SU-DHL-6 (cell line): Measurements from ENCODE around the gene MAP3K12.

Experiments used
- H2AFZ ChIP-seq: fragments of 200-600 bp; sonication (generic); 2 replicates; pipeline ENCODE4 v1.6.1; 2014; ENCODE audit warnings: low read depth, mild to moderate bottlenecking, moderate library complexity, mixed read lengths, antibody characterized with exemption, low read length; ENCODE audit not compliant: severe bottlenecking
- H3F3A ChIP-seq: fragments of 200-600 bp; shearing (Covaris generic); 2 replicates; pipeline ENCODE4 v1.6.0; 2016; ENCODE audit warnings: antibody characterized with exemption, mild to moderate bottlenecking; ENCODE audit not compliant: insufficient read depth
- H3K27ac ChIP-seq: fragments of 200-600 bp; sonication (generic); 2 replicates; pipeline ENCODE4 v1.5.1; 2016; ENCODE audit warnings: low read depth, mild to moderate bottlenecking, low read length, moderate library complexity, mixed read lengths
- H3K27me3 ChIP-seq: fragments of 200-600 bp; sonication (generic), shearing (Covaris generic); 2 replicates; pipeline ENCODE4 v1.6.0; 2014; ENCODE audit warnings: mild to moderate bottlenecking, low read length
- H3K36me3 ChIP-seq: fragments of 200-600 bp; sonication (generic); 2 replicates; pipeline ENCODE4 v1.6.1; 2014; ENCODE audit warnings: mild to moderate bottlenecking, low read length, mixed read lengths
- H3K4me2 ChIP-seq: fragments of 300-600, 200-600 bp; shearing (Covaris generic), sonication (generic); 2 replicates; pipeline ENCODE4 v1.6.0; 2014; ENCODE audit warnings: low read length, low read depth, mild to moderate bottlenecking; ENCODE audit not compliant: poor library complexity, severe bottlenecking
- H3K4me3 ChIP-seq: fragments of 200-600 bp; sonication (generic); 2 replicates; pipeline ENCODE4 v1.5.1; 2014; ENCODE audit warnings: antibody characterized with exemption, low read length, mild to moderate bottlenecking, mixed read lengths; ENCODE audit not compliant: insufficient read depth, poor library complexity, severe bottlenecking
- H3K79me2 ChIP-seq: fragments of 200-600 bp; sonication (generic); 2 replicates; pipeline ENCODE4 v1.6.1; 2014; ENCODE audit warnings: mild to moderate bottlenecking, low read length, moderate library complexity; ENCODE audit not compliant: insufficient read depth
- H3K9ac ChIP-seq: fragments of 200-600 bp; sonication (generic); 2 replicates; pipeline ENCODE4 v1.7.0; 2014; ENCODE audit warnings: mild to moderate bottlenecking, low read length
- H3K9me2 ChIP-seq: fragments of 200-600 bp; sonication (generic); replicated peaks from 2 replicates; pipeline ENCODE4 v1.6.1; 2014; ENCODE audit warnings: low read length; ENCODE audit not compliant: insufficient read depth
- H3K9me3 ChIP-seq: fragments of 200-600 bp; sonication (generic); 2 replicates; pipeline ENCODE4 v1.6.1; 2014; ENCODE audit warnings: low read length, mixed read lengths; ENCODE audit not compliant: insufficient read depth
- H4K20me1 ChIP-seq: fragments of 200-600 bp; sonication (generic); 2 replicates; pipeline ENCODE4 v1.6.1; 2014; ENCODE audit warnings: low read depth, mild to moderate bottlenecking, antibody characterized with exemption, low read length, moderate library complexity, mixed read lengths
- EZH2phosphoT487 ChIP-seq: fragments of 200-600 bp; sonication (generic), shearing (Covaris generic); conservative IDR thresholded peaks from 2 replicates; pipeline ENCODE4 v1.6.1; 2018; ENCODE audit warnings: mild to moderate bottlenecking, antibody characterized with exemption, low read length, moderate library complexity, mixed read lengths
- TF ChIP-seq, protein P1 (sequence below): fragments of 200-600 bp; sonication (generic); IDR thresholded peaks from one replicate; pipeline ENCODE4 v1.5.1; 2017; ENCODE audit warnings: antibody characterized with exemption, mild to moderate bottlenecking, low read length, moderate library complexity; ENCODE audit not compliant: insufficient read depth, poor library complexity, severe bottlenecking

The MAP3K12 gene

DNA sequence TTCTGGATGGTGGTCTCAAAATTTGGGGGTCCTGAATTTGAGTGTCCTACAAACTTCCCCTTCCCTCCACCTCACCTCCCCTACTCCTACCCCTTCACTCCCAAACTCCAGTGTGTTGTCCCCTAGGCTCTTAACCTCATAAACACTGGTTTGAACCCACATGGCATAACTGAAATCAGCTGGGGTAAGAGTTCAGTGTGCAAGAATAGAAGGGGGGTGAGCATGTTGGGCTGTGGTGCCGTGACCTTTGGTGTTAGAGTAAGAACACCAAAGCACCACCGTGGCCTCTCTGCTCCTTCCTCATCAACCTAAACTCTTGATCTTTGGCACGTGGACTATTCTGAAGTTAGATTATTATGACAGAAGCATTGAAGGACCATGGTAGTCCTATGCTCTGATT, 36.3 kb downstream of the MAP3K12 start:
- Histone ChIP-seq H3K27ac (no peak overlapping the region), H3K27me3 (no peaks in the 10 kb centered on the region), H3K9me3 (no peaks in the 10 kb centered on the region), H2AFZ (no peak overlapping the region), H3K9me2 (no peaks in the 10 kb centered on the region), H3K4me3 (no peak overlapping the region), H3K4me2 (no peak overlapping the region), H3F3A (peaks cover 27% of the 10 kb centered on the region), H3K36me3 (peaks cover 91% of the 10 kb centered on the region), H3K9ac (no peak overlapping the region), H4K20me1 (peaks cover 43% of the 10 kb centered on the region), H3K79me2 (peaks cover 64% of the 10 kb centered on the region)
- TF ChIP-seq, protein P1, sequence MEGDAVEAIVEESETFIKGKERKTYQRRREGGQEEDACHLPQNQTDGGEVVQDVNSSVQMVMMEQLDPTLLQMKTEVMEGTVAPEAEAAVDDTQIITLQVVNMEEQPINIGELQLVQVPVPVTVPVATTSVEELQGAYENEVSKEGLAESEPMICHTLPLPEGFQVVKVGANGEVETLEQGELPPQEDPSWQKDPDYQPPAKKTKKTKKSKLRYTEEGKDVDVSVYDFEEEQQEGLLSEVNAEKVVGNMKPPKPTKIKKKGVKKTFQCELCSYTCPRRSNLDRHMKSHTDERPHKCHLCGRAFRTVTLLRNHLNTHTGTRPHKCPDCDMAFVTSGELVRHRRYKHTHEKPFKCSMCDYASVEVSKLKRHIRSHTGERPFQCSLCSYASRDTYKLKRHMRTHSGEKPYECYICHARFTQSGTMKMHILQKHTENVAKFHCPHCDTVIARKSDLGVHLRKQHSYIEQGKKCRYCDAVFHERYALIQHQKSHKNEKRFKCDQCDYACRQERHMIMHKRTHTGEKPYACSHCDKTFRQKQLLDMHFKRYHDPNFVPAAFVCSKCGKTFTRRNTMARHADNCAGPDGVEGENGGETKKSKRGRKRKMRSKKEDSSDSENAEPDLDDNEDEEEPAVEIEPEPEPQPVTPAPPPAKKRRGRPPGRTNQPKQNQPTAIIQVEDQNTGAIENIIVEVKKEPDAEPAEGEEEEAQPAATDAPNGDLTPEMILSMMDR, result no peak
- TF ChIP-seq EZH2phosphoT487, result no peak

DNA sequence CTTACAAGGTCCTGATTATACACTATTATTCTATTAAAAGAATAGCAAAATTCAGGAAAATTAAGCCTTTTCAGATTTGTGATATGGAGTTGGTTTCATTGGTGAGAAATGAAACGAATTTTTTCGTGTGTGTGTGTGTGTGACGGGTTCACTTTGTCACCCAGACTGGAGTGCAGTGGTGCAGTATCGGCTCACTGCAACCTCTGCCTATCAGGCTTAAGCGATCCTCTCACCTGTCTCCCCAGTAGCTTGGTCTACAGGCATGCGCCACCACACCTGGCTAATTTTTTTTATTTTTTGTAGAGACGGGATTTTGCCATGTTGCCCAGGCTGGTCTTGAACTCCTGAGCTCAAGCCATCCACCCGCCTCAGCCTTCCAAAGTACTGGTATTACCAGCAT, 37.7 kb downstream of the MAP3K12 start:
- no peak overlapping the region for H3K4me3 ChIP-seq
- peaks cover 27% of the 10 kb centered on the region for H3F3A ChIP-seq
- no peak overlapping the region for H2AFZ ChIP-seq
- no peak overlapping the region for H3K27ac ChIP-seq
- H3K79me2 ChIP-seq, result peaks cover 73% of the 10 kb centered on the region
- H3K9me3 ChIP-seq, result no peaks in the 10 kb centered on the region
- H3K9ac ChIP-seq, result no peak overlapping the region
- peaks cover 43% of the 10 kb centered on the region for H4K20me1 ChIP-seq
- no peak overlapping the region for H3K4me2 ChIP-seq
- no peak for TF ChIP-seq EZH2phosphoT487
- TF ChIP-seq, protein P1, result no peak
- H3K36me3 ChIP-seq, result peaks cover 85% of the 10 kb centered on the region
- H3K27me3 ChIP-seq, result no peaks in the 10 kb centered on the region
- no peaks in the 10 kb centered on the region for H3K9me2 ChIP-seq

- Histone ChIP-seq H3K4me3 (no peak overlapping the region), H4K20me1 (peaks cover 40% of the 10 kb centered on the region), H3K4me2 (no peak overlapping the region), H3K27ac (no peak overlapping the region), H3K79me2 (peaks cover 73% of the 10 kb centered on the region), H3F3A (peaks cover 23% of the 10 kb centered on the region), H3K36me3 (peaks cover 85% of the 10 kb centered on the region), H3K27me3 (no peaks in the 10 kb centered on the region), H3K9me2 (no peaks in the 10 kb centered on the region), H3K9me3 (no peaks in the 10 kb centered on the region), H2AFZ (no peak overlapping the region), H3K9ac (no peak overlapping the region)
- TF ChIP-seq, protein P1, result no peak
- no peak for TF ChIP-seq EZH2phosphoT487
These were observed 38.2 kb downstream of the MAP3K12 start for GRCh38 chr12:53461059-53461458.
